KOPT-K1 (cell line): ENCODE measurements around the gene HIVEP3.
A peak's percentile ranks its signal among the peaks of the same experiment; 100 is the strongest.
"Not testable (repeated sequence)": the region's sequence is repeated elsewhere in the genome, so short reads cannot be mapped to it uniquely, and the experiment has no call there.

Experiments
- H3K27ac ChIP-seq: fragments of 200-600 bp; sonication (generic); 2 replicates; pipeline ENCODE4 v1.5.1; 2016; ENCODE audit warnings: antibody characterized with exemption, mild to moderate bottlenecking, low read depth, low read length; ENCODE audit not compliant: poor library complexity, severe bottlenecking
- H3K36me3 ChIP-seq: fragments of 200-600 bp; sonication (generic); 2 replicates; pipeline ENCODE4 v1.5.1; 2017; ENCODE audit warnings: antibody characterized with exemption, mild to moderate bottlenecking, low read length, moderate library complexity; ENCODE audit not compliant: insufficient read depth
- H3K9me3 ChIP-seq: fragments of 200-600 bp; sonication (generic); 2 replicates; pipeline ENCODE4 v1.5.1; 2017; ENCODE audit warnings: antibody characterized with exemption, low read length, mild to moderate bottlenecking; ENCODE audit not compliant: insufficient read depth, poor library complexity, severe bottlenecking

HIVEP3 gene

DNA sequence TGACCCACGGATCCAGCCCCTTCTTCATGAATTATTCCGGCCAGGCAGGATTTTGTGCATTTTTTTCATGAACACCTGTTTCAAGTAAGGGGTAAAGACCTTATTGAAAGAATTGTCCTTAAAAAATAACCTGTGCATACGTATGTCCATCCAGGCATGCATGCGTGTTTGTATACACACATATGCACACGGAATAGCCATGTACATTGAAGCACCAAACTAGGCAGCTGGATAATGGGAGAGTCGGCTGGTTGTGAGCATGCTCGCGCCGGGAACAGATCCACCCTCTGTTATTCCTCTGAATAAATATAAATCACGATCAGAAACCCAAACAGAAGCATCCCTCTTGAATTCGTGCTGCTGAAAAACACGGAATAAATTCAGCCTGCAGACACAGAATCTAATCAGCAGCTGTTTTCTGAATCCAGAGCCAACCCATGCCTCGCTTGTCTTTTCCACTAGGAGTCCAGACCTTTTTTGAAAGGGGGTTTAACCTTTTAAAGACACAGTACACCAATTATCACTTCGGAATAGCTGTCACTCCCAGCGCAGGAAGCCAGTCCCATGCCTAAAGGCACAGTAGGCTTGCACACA lies at the start of gene HIVEP3:
Gene HIVEP3 (minus strand): TSS at position 473 of the 594 bp plus-strand sequence.
- Histone ChIP-seq H3K36me3 (no peaks in the 10 kb centered on the region), H3K9me3 (peaks cover 9% of the 10 kb centered on the region), H3K27ac (peak within 1 kb of the TSS; percentile 94)

GRCh38 chr1:41964400-41964799 lies 45.7 kb upstream of the HIVEP3 start:
- Histone ChIP-seq H3K9me3 (peaks cover 18% of the 10 kb centered on the region), H3K27ac (no peak overlapping the region), H3K36me3 (no peaks in the 10 kb centered on the region)

DNA sequence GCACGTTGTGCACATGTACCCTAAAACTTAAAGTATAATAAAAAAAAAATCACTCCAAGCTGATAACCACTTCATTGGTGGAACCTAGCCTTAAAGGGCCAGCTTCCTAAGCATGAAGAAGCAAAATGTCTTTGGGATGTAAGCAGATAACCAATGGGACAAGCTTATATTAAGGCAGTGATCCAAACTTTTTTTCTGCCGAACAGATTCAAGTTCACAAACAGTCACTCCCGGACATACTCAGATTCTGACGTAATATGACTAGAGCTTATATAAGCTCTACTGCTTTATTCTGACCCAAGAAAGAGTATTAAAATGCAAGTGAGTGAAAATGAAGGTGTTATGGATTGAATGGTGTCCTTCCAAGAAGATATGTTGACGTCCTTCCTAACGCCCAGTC lies 44.9 kb upstream of the HIVEP3 start:
- Histone ChIP-seq H3K27ac (no peak overlapping the region), H3K36me3 (no peaks in the 10 kb centered on the region), H3K9me3 (peaks cover 15% of the 10 kb centered on the region)

DNA sequence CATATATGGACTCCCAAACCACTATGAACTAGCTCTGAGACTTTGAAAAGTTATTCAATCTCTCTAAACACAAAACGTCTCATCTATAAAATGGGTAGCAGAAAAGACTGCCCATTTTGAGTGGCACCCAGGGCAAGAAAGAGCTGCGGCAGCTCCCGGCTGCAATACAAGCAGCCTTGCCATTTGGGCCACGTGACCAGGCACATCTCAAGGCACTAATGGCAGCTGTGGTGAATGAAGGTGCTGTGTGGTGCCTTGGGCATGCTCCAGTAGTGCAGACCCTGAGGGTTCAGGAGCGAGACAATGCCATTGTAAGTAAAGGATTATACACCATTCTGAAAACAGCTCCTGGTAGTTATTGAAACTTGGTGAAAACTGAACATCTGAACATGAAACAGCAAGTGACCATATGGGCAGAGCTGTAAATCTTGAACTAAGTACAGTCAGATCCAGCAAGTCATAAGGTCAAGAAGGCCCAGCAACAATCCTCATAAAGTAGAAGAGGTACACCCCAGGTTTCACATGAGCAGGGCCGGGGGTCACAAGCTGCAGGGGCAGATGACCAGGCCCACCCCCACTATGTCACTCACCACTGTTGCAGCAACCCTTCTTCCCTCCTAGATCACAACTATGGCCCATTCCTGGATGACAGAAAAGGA lies 39.4 kb upstream of the HIVEP3 start:
- no peaks in the 10 kb centered on the region for H3K36me3 ChIP-seq
- H3K9me3 ChIP-seq: no peaks in the 10 kb centered on the region
- H3K27ac ChIP-seq: no peak overlapping the region

DNA sequence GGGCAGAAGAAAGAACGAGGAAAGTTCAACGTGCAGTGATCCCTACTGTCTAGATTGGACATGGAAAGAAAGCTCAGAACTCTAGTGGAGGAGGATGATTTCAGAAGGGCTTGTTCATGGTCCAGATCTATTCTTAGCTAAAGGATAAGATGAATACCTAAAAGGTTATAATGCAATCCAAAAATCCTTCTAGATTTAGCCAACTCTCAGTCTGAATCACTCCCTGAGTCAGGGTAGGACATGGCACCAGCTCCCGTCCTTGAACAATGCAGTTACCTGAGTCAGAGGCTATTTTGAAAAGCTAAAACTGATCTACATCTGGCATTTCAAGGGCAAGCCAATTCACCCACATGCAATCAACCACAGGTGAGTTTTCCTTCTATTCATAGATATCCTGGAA lies 38.8 kb upstream of the HIVEP3 start:
- Histone ChIP-seq H3K9me3 (no peaks in the 10 kb centered on the region), H3K27ac (no peak overlapping the region), H3K36me3 (no peaks in the 10 kb centered on the region)

DNA sequence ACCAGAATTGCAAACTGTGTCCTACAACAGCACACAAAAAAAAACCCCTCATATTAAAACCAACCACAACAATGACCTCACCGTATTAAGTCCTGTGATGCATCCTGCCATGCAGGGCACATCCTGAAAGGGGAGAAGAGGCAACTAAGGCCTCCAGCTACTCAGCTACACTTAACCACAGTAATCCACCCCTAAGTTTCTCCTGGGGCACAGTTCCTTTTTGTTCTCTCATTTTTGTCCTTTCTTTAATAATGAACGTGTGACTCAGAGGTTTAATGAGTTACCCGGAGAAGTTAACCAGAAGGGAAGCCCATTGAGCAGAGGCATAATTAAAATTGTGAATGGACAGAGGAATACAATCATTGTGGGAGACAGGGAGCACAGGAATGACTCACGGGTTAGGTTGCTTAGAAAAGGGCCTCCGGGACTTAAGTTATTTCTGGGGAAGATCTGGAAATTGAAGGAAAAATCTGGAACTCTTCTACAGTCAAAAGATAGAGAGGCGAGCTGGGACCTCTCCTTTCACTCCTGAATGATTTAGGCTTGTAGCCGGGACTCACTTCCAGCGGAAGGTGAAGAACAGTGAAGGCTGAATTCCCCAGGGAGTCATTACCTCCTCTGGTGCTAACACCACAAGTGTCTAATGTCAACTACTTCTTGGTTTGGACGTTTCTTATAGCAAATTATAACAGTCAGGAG lies 36.9 kb upstream of the HIVEP3 start:
- Histone ChIP-seq H3K27ac (peak overlapping the region; percentile 35), H3K9me3 (peaks cover 12% of the 10 kb centered on the region), H3K36me3 (no peaks in the 10 kb centered on the region)

DNA sequence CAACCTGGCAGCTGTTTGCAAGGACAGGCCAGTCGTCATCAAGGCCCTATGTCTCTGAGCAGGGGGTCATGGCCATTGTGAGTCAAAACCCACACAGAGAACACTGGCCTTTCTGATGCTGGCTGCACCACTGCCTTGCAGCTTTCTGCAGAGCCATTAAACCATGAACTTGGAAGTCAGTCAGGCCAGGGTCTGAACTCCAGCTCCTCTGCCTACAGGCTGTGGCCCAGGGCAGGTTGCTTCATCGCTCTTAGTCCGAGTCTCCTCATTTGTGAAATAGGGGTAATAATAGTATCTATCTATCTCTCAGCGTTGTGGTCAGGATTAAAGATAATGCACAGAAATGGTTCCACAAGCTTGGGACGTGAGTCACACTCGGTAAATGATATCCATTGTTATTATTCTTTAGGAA lies 35.8 kb upstream of the HIVEP3 start:
- peaks cover 22% of the 10 kb centered on the region for H3K9me3 ChIP-seq
- no peaks in the 10 kb centered on the region for H3K36me3 ChIP-seq
- H3K27ac ChIP-seq: no peak overlapping the region

DNA sequence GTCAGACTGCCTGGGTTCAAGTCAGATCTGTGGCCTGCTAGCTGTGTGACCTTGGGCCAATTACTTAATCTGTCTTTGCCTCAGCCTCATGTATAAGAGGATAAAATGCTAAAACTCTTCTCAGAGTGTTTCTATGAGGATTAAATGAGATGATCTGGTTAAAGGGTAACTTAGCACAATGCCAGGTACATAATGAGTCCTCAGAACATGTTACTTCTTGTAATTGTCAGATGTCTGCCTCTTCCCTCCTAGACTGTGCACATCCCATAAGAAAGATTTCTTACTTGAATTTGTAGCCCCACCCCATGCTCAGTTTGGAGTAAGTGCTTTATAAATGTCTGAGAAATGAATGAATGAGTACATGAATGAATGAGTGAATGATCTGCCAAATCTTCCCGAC lies 34.6 kb upstream of the HIVEP3 start:
- no peak overlapping the region for H3K27ac ChIP-seq
- no peaks in the 10 kb centered on the region for H3K36me3 ChIP-seq
- H3K9me3 ChIP-seq: peaks cover 27% of the 10 kb centered on the region

DNA sequence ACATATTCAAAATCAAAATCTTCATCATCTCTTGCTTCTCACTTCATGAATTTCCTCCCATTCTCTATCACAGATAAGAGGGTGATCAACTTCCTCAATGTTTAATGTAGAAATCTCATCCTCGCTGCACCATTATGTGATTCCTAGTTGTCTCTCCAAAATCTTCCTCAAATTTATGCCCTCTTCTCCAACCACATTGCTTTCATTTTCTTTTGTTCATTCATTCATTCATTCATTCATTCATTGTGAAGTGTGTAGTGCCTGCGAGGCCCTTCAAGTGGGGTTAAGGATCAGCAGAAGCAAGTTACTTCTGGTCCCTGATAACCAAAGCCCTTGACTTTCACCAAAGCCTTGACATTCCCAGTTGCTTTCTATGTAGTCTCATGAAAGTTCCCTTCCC lies 33.5 kb upstream of the HIVEP3 start:
- H3K36me3 ChIP-seq: no peaks in the 10 kb centered on the region
- peaks cover 34% of the 10 kb centered on the region for H3K9me3 ChIP-seq
- no peak overlapping the region for H3K27ac ChIP-seq

GRCh38 chr1:41951492-41951891 lies 32.8 kb upstream of the HIVEP3 start:
- peaks cover 35% of the 10 kb centered on the region for H3K9me3 ChIP-seq
- H3K36me3 ChIP-seq, H3K27ac ChIP-seq: not testable (repeated sequence)

- H3K27ac ChIP-seq: no peak overlapping the region
- H3K36me3 ChIP-seq: no peaks in the 10 kb centered on the region
Measured at GRCh38 chr1:41950820-41951219, 32.1 kb upstream of the HIVEP3 start.

GRCh38 chr1:41945946-41946345 lies 27.2 kb upstream of the HIVEP3 start:
- peaks cover 39% of the 10 kb centered on the region for H3K9me3 ChIP-seq
- not testable (repeated sequence) for H3K27ac ChIP-seq, H3K36me3 ChIP-seq

More at GRCh38 chr1:41950820-41951219, 32.1 kb upstream of the HIVEP3 start:
- peaks cover 35% of the 10 kb centered on the region for H3K9me3 ChIP-seq

DNA sequence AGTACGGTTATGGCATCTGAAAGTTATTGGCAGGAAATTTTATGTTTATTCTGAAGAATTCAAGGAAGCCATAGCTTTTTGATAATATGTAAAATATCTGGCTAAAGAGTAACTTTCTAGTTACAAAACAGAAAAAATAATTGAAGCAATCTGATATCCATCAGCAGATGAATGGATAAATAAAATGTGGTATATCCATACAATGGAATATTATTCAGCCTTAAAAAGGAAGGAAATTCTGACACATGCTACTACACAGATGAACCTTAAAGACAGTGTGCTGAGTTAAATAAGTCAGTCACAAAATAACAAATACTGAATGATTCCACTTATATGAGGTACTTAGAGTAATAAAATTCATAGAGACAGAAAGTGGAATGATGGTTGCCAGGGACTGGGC lies 25.0 kb upstream of the HIVEP3 start:
- peaks cover 21% of the 10 kb centered on the region for H3K9me3 ChIP-seq
- H3K27ac ChIP-seq: no peak overlapping the region
- H3K36me3 ChIP-seq: no peaks in the 10 kb centered on the region

DNA sequence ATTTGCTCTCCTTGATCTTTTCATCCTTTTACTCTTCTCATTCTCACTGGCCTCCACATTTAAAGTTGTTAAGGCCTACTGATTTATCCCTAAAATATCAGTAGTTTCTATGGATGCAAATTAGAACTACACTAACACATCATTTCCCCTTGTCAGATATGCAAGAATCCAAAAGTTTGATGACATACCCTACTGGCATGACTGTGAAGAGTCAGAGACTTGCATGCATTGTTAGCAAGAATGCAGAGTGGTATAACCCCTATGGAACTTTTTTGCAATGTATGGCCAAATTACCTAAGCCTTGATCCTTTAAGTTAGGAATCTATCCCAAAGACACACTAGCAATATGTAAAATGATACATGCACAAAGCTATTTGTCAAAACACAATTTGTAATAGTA lies 23.6 kb upstream of the HIVEP3 start:
- Histone ChIP-seq H3K27ac (no peak overlapping the region), H3K36me3 (no peaks in the 10 kb centered on the region), H3K9me3 (peaks cover 14% of the 10 kb centered on the region)

DNA sequence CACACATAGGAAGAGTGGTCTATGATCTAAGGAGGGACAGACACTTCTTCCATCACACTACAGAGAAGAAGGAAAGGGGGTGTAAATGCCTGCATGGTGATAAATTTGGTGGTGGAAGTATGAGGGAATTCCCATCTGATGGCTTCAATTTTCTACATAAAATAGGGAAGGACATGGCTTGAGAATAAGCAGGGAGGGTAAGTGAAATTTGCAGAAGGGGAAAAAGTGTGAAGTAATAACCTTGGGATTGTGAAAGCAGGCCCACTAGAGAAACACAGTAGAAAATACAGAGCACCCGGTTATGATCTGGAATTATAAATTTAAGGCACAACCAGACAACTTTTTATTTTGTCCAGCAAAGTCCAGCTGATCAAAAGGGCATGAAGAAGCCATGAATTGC lies 22.7 kb upstream of the HIVEP3 start:
- H3K9me3 ChIP-seq: peaks cover 13% of the 10 kb centered on the region
- no peaks in the 10 kb centered on the region for H3K36me3 ChIP-seq
- no peak overlapping the region for H3K27ac ChIP-seq

DNA sequence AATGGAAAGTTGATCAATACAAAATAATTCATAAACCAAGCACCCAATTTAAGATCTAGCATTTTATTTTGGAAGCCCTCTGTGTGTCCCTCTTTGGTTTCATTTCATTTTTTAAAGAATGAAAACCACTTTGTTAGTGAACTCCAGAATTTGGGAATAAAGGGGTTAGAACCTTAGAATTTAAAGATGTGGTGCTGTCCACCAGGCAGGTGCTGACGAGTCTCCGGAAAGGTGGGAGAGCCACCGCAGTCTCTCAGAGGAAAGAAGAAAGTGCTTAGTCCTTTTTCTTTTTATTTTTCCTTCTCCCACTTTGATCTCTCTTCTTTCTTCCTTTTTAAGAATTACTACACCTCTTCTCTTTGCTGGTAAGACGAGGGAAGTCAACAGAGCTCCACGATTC lies 20.5 kb upstream of the HIVEP3 start:
- no peaks in the 10 kb centered on the region for H3K36me3 ChIP-seq

More for the DNA sequence above, 20.5 kb upstream of the HIVEP3 start:
- H3K9me3 ChIP-seq: peaks cover 13% of the 10 kb centered on the region
- no peak overlapping the region for H3K27ac ChIP-seq
